Prostate gland (tissue), 2 donors: ENCODE results near the gene TBXT. TPM values are rescaled to one million over a fixed set of nuclear protein-coding genes. Genes with fewer than 3 reads are reported as not detected.

Experiments
- DNase-seq: peaks from one replicate; pipeline ENCODE4 v3.0.0-alpha.2; 2019; ENCODE audit warnings: low spot score
- H3K27ac ChIP-seq, 2 donors: fragments of 200-600 bp; sonication (generic); 2 replicates each; pipeline ENCODE4 v1.5.1; 2017 to 2019
- H3K27me3 ChIP-seq: fragments of 200-600 bp; sonication (generic); replicated peaks from 2 replicates; pipeline ENCODE4 v1.5.1; 2019; ENCODE audit not compliant: insufficient read depth
- H3K36me3 ChIP-seq, 2 donors: fragments of 200-600 bp; sonication (generic); 1 replicate in 1 of 2; 2 replicates in 1 of 2; pipeline versions ENCODE4 v1.5.1 to v1.8.1; 2017 to 2019
- H3K4me1 ChIP-seq: fragments of 200-600 bp; sonication (generic); replicated peaks from 2 replicates; pipeline ENCODE4 v1.5.1; 2019
- H3K4me3 ChIP-seq, 2 donors: fragments of 200-600 bp; sonication (generic); 2 replicates each; pipeline ENCODE4 v1.5.1; 2017 to 2019
- H3K9me3 ChIP-seq: fragments of 200-600 bp; sonication (generic); 2 replicates; pipeline ENCODE4 v1.5.1; 2017
- POLR2A ChIP-seq: fragments of 450-650 bp; IDR thresholded peaks from one replicate; pipeline ENCODE4 v1.6.1; 2016; ENCODE audit warnings: antibody characterized with exemption, mild to moderate bottlenecking
- POLR2AphosphoS5 ChIP-seq: sonication (generic); formaldehyde crosslinking; IDR thresholded peaks from one replicate; pipeline ENCODE4 v1.6.1; 2017; ENCODE audit warnings: antibody characterized with exemption
- WGBS: methylation state at CpG from one replicate; pipeline ENCODE4 v1.1.5; 2018; 5-methylcytosine and 5-hydroxymethylcytosine counted together
- intact Hi-C: fragments of 100-400 bp; cut with DNase I; formaldehyde crosslinking; loops from one replicate; pipeline ENCODE4 v1.14.2; 2022
- total RNA-seq, 2 donors: library from RNA; depleted of rRNA; stranded (reverse); fragments of >200 nt; gene quantifications; one replicate each; pipeline ENCODE4 v1.1.0, GENCODE V29; 2016
- TF ChIP-seq, protein P1 (sequence below), 4 experiments: fragments of 200-600 bp in 2 of 4; fragments of 450-650 bp in 2 of 4; sonication (generic) in 2 of 4; IDR thresholded peaks; 1 replicate in 3 of 4; 2 replicates in 1 of 4; pipeline ENCODE4 v1.5.1; 2016 to 2019; ENCODE audit warnings: antibody characterized with exemption in 4 of 4, mild to moderate bottlenecking in 2 of 4, moderate library complexity in 2 of 4

TBXT gene
- total RNA-seq, 2 donors from 2014 or later = 0.23 TPM; not detected in 1

DNA sequence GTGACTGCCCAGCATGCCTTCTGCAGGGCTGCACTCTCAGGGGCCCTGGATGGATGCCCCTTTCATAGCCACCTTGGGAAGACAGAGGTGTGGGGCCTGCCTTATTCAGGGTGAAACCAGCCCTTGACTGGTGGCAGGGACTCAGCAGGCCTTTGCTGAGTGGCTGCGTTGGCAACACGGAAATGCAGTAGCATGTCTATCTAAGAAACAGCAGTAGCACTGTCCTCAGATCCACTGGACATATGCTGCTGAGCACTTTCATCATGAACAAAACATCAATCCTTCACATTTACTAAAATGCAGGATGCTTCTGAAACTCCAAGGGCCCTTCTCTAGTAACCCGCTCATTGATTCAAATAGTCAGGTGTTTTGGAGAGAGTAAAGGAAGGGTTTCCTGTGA, 4.9 kb upstream of the TBXT start:
- 87% methylated on average over 3 of the region's 3 CpGs for WGBS
- H3K27ac ChIP-seq = no peak overlapping the region
- no peaks in the 10 kb centered on the region for H3K4me1 ChIP-seq
- DNase-seq = no peak
- no peak overlapping the region for H3K4me3 ChIP-seq
- no peaks in the 10 kb centered on the region for H3K36me3 ChIP-seq
- no peaks in the 10 kb centered on the region for H3K9me3 ChIP-seq
- peaks cover 23% of the 10 kb centered on the region for H3K27me3 ChIP-seq
- intact Hi-C loops = no loop called here
- TF ChIP-seq, protein P1, sequence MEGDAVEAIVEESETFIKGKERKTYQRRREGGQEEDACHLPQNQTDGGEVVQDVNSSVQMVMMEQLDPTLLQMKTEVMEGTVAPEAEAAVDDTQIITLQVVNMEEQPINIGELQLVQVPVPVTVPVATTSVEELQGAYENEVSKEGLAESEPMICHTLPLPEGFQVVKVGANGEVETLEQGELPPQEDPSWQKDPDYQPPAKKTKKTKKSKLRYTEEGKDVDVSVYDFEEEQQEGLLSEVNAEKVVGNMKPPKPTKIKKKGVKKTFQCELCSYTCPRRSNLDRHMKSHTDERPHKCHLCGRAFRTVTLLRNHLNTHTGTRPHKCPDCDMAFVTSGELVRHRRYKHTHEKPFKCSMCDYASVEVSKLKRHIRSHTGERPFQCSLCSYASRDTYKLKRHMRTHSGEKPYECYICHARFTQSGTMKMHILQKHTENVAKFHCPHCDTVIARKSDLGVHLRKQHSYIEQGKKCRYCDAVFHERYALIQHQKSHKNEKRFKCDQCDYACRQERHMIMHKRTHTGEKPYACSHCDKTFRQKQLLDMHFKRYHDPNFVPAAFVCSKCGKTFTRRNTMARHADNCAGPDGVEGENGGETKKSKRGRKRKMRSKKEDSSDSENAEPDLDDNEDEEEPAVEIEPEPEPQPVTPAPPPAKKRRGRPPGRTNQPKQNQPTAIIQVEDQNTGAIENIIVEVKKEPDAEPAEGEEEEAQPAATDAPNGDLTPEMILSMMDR (IDR thresholded peaks at IDR 0.05) = no peak
- TF ChIP-seq POLR2A (no peak), POLR2AphosphoS5 (no peak)

DNA sequence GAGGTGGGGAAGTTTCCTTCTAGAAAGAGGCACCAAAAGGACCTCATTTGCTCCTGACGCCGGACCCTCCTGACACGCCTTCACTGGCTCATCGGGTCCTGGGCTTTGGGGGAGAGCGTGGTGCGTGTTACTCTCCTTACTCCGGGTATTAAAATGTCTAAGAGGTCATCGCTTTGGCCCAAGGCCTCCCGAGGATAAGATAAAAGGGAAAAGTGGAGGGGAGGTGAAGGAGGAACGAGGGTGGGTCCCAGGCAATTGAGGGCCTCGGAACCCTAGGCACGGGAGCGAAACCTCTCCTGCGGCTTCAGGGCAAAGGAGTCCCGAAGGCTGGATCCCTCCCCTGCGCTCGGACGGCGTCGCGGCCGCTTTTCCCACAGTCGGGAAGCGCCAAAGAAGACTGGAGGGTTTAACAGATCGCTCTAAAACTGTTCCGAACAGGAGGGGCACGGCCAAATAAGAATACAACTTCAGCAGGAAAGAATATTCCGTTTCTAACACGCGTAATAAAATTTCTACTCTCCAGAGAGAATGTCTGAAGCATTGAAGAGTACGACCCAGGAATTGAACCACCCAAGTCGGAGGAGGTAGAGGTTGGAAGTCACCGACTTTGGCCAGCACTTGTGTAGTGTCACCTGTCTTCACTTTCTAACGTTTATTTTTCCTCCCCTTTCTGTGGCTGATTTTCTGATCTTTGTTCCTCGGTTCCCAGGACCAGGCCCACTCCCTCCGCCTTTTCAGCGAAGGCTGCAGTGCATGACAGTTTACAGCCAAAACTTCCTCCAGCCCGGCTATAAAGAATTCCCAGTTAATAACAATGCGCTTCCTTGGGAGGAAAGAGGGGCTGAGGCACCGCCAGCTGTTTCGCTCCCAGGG, 2.1 kb upstream of the TBXT start:
- Histone ChIP-seq H3K27me3 (peaks cover 40% of the 10 kb centered on the region), H3K4me1 (no peaks in the 10 kb centered on the region), H3K27ac (no peak overlapping the region), H3K36me3 (no peaks in the 10 kb centered on the region), H3K4me3 (no peak overlapping the region), H3K9me3 (no peaks in the 10 kb centered on the region)
- no peak for DNase-seq
- intact Hi-C loops = no loop called here
- WGBS = 45% methylated on average over 41 of the region's 41 CpGs
- TF ChIP-seq, protein P1 (IDR thresholded peaks at IDR 0.05) = no peak
- TF ChIP-seq POLR2AphosphoS5 = no peak
- TF ChIP-seq POLR2A = no peak

DNA sequence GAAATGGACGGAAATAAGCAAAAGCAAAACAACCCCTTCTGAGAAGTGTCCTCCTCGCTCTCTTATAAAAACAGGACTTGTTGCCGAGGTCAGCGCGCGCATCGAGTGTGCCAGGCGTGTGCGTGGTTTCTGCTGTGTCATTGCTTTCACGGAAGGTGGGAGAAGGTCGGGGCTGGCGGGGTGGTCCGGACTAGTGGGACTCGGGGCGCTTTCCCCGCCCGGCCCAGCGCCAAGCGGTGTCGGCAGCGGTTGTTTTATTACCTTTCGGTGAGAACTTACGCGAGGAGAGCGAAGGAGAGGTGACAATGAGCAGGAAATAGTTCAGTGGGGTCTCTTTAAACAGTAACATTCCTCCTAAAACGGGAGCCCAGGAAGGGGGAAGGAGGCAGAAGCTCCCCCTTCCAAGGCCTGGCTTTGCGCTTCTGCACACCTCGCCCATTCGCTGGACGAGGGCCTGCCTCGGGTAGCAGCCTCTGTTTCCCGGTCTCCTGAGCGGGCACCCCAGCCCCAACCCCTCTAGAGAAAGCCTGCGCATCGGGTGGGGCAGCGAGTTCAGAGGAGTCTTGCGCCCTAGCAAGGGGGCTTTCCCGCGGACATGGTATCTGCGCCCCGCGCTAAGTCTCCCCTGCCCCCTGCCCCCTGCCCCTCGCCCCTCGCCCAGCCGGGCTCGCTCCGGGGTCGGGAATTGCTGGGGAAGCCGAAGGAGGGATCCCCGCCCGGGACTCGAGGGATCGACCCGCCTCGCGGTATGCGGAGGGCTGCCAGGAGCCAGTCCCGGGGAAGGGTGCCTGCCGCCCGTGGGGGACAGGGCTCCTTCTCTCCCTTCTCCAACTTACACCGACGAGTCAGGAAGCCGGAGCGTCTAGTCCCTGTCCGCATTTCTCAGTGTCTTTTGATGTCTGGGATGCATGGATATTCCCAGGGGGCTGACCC, 1.2 kb upstream of the TBXT start:
- no peak for TF ChIP-seq POLR2A
- TF ChIP-seq, protein P1 (IDR thresholded peaks at IDR 0.05) = no peak
- no peak for TF ChIP-seq POLR2AphosphoS5
- Histone ChIP-seq H3K4me1 (no peaks in the 10 kb centered on the region), H3K36me3 (no peaks in the 10 kb centered on the region), H3K27ac (no peak overlapping the region), H3K4me3 (peak overlapping the region in 1 of 2 donors; percentile 22), H3K27me3 (peaks cover 38% of the 10 kb centered on the region), H3K9me3 (no peaks in the 10 kb centered on the region)
- 4% methylated on average over 64 of the region's 65 CpGs for WGBS
- intact Hi-C loops = no loop called here
- DNase-seq = no peak

DNA sequence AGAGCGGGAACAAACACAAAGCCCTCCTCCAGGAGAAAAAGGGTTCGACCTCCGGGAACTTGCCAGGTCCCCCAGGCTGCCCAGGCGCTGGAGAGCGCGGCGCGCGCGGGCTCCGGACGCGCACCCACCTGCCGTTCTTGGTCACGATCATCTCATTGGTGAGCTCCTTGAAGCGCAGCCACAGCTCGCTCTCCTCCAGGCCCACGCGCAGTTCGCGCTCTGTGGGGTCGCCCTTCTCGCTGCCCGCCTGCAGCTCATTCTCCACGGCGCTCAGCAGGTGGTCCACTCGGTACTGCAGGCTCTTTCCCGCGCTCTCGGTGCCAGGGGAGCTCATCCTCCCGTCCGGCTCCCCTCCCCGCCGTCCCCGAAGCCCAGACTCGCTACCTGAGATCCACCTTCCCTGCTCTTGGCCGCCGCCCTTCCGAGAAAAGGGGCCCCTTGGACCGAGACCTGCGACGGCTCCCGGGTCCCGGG, 356 bp downstream of the TBXT start:
- intact Hi-C loops = no loop called here
- Histone ChIP-seq H3K9me3 (no peaks in the 10 kb centered on the region), H3K4me1 (no peaks in the 10 kb centered on the region), H3K27ac (no peak overlapping the region), H3K4me3 (peak overlapping the region in 1 of 2 donors; percentile 22), H3K36me3 (no peaks in the 10 kb centered on the region), H3K27me3 (peaks cover 38% of the 10 kb centered on the region)
- DNase-seq = no peak
- TF ChIP-seq, protein P1 (IDR thresholded peaks at IDR 0.05) = no peak
- TF ChIP-seq POLR2A (no peak), POLR2AphosphoS5 (no peak)
- WGBS = 1% methylated on average over 44 of the region's 44 CpGs
